Measurements from ENCODE around the gene SMAD7.

SMAD7 gene

GRCh38 chr18:48892146-48892855 lies 58.5 kb downstream of the SMAD7 start:
- no peak for DNase-seq

- no peak for DNase-seq
Measured at GRCh38 chr18:48891721-48892120, 59.0 kb downstream of the SMAD7 start.

GRCh38 chr18:48889981-48890762 lies 60.6 kb downstream of the SMAD7 start:
- no peak for DNase-seq

GRCh38 chr18:48889115-48889941 lies 61.4 kb downstream of the SMAD7 start:
- no peak for DNase-seq

- DNase-seq: no peak
Measured at GRCh38 chr18:48888773-48889080, 62.0 kb downstream of the SMAD7 start.

- DNase-seq: no peak
Measured at GRCh38 chr18:48887905-48888772, 62.6 kb downstream of the SMAD7 start.

GRCh38 chr18:48887294-48887904 lies 63.4 kb downstream of the SMAD7 start:
- DNase-seq: no peak

GRCh38 chr18:48886520-48887293 lies 64.1 kb downstream of the SMAD7 start:
- no peak for DNase-seq

- no peak for DNase-seq
Measured at GRCh38 chr18:48885924-48886400, 64.8 kb downstream of the SMAD7 start.

- no peak for DNase-seq
Measured at GRCh38 chr18:48885266-48885923, 65.4 kb downstream of the SMAD7 start.

- no peak for DNase-seq
Measured at GRCh38 chr18:48884771-48885170, 66.0 kb downstream of the SMAD7 start.

GRCh38 chr18:48884306-48884705 lies 66.5 kb downstream of the SMAD7 start:
- no peak for DNase-seq

- DNase-seq: no peak
Measured at GRCh38 chr18:48882379-48882778, 68.4 kb downstream of the SMAD7 start.

GRCh38 chr18:48880931-48881330 lies 69.8 kb downstream of the SMAD7 start:
- DNase-seq: no peak

GRCh38 chr18:48879008-48879431 lies 71.7 kb downstream of the SMAD7 start:
- DNase-seq: no peak

GRCh38 chr18:48878471-48878870 lies 72.3 kb downstream of the SMAD7 start:
- DNase-seq: no peak

GRCh38 chr18:48877941-48878340 lies 72.8 kb downstream of the SMAD7 start:
- no peak for DNase-seq

- no peak for DNase-seq
Measured at GRCh38 chr18:48876590-48876989, 74.2 kb downstream of the SMAD7 start.

GRCh38 chr18:48875942-48876511 lies 74.7 kb downstream of the SMAD7 start:
- no peak for DNase-seq

GRCh38 chr18:48875314-48875941 lies 75.3 kb downstream of the SMAD7 start:
- DNase-seq: no peak

All from KG1 (cell line).